Activated naive CD4-positive, alpha-beta T cell treated with anti-CD3 and anti-CD28 coated beads, Interleukin-2, amount 50 U/mL, for 72 hours (primary cell): ENCODE data around the gene FLT1. TPM values are rescaled to one million over a fixed set of nuclear protein-coding genes. Genes with fewer than 3 reads are reported as not detected.

ENCODE experiments used
- ATAC-seq, 2 donors: fragments of 150-1000 bp; cut with Tn5 transposase; 2 replicates each; pipeline ENCODE4 v1.10.0; 2021; ENCODE audit warnings: mild to moderate bottlenecking in 2 of 2, moderate library complexity in 2 of 2
- DNase-seq, 2 donors: peaks; one replicate each; pipeline ENCODE4 v3.0.0; 2021 to 2022; ENCODE audit warnings: low spot score in 2 of 2
- H3K27ac Mint-ChIP-seq, 2 donors: one replicate each; pipeline ENCODE4 v1.8.0; 2022; ENCODE audit warnings: mild to moderate bottlenecking in 2 of 2, mixed read lengths in 2 of 2
- H3K36me3 Mint-ChIP-seq, 2 donors: one replicate each; pipeline ENCODE4 v1.8.0; 2022; ENCODE audit warnings: mixed read lengths in 2 of 2
- H3K9me3 Mint-ChIP-seq, 2 donors: one replicate each; pipeline ENCODE4 v1.8.0; 2022; ENCODE audit warnings: mixed read lengths in 2 of 2
- total RNA-seq, 2 donors: library from RNA; stranded (reverse); gene quantifications; one replicate each; pipeline ENCODE4 v1.2.3, GENCODE V29; 2022

Gene FLT1
- total RNA-seq, 2 donors from 2014 or later, result 4.0 to 25.5 TPM

DNA sequence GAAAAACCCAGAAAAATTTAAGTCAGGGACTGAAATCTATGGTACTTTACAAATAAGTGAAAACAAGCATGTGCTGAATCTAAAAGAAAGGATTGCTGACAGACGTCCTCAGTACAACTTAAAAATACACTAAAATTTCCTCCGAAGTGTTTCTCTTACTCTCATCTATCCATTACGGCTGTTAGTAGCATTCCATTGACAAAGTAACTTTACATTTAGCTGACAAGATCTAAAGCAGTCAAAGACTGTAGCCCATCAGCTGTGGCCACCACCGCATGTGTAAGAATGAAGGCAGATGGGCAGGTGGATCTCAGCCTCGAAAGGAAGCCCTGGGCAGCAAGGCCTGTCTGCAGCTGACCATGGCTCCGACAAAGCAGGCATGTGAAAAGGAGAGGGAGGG, 59.0 kb downstream of the FLT1 start:
- Mint-ChIP-seq H3K36me3 (no peaks in the 10 kb centered on the region), H3K9me3 (no peaks in the 10 kb centered on the region), H3K27ac (no peak overlapping the region)
- DNase-seq, result no peak
- no peak for ATAC-seq

DNA sequence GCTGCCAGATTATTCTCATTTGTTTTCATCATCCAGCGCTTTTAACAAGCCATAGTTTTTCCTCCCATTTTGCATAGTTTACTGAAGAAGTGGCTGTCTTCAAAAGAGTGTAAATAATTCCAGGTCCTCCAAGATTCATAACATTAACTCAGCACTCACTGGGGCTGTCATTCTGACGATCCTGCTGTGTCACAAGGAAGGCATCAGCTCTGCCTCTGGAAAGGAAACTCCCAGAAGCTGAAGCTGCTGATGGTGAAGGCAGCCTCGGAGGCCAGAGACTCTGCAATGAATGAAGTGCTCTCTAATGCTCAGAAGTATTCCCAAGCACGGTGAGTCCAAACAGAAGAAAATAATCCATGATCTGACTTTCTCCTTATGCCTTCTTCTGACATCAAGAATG, 60.0 kb downstream of the FLT1 start:
- Mint-ChIP-seq H3K9me3 (no peaks in the 10 kb centered on the region), H3K36me3 (peaks cover 0 to 3% of the 10 kb centered on the region in 2 donors), H3K27ac (no peak overlapping the region)
- DNase-seq, result no peak
- no peak for ATAC-seq

DNA sequence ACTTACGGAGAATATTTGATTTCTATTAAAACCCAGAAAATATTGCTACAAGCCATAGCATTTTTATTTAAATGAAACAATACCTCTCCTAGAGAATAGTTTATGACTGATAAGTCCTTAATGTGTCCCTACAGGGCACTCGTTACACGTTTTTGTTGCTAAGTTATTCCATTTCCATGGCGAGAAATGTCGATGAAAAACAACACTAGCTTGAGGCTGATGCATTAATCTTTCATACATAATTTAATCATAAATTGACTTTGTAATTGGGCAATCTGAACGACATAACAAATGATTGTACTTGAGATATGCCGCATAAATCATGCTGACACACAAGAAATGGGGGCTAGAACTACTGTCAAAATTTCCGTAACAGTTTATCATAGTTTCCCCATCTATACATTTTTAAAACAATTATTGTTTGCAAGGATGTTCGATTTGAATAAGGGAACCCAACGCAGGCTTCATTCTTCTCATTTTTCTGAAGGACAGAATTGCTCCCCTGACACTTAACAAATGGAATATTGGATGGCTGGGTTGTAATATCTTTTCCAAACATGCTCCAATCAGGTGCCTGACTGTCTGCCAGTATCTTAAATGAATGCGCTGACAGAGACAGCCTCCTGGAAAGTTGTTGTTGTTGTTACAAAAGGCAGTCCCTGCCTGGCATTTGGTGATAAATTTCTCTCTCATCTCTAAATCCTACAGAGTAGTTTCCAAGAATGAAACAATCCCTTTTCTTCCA, 61.9 kb downstream of the FLT1 start:
- DNase-seq, result no peak
- Mint-ChIP-seq H3K27ac (no peak overlapping the region), H3K9me3 (no peaks in the 10 kb centered on the region), H3K36me3 (peaks cover 0 to 9% of the 10 kb centered on the region in 2 donors)
- ATAC-seq, result no peak

DNA sequence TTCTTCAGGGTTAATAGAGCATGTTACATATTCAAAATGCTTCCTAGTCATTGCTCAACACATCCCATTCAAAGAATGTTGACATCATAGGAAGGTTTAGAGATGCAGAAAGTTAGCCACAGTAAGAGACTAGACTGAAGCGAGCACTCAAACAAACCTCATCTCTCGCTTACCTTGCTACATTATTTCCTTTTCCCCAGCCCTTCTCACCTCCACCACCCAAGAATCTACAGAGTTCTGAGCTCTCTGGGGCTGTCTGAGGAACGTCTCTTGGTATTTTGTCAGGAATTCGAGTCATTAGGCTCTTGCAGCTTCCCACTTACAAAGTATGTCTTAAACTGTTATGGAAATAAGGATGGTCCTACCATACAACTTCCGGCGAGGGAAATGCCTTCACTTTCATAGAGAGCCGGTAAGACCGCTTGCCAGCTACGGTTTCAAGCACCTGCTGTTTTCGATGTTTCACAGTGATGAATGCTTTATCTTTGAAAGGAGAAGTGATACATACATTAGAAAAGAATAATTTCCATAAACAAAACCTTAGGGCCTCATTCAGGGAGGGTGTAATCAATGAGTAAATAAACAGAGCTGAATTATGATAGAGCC, 65.1 kb downstream of the FLT1 start:
- H3K9me3 Mint-ChIP-seq, result peaks cover 0 to 3% of the 10 kb centered on the region in 2 donors
- H3K27ac Mint-ChIP-seq, result peak overlapping the region in 1 of 2 donors; percentile 14
- DNase-seq (no peak), ATAC-seq (no peak)
- H3K36me3 Mint-ChIP-seq, result peaks cover 13 to 18% of the 10 kb centered on the region in 2 donors

DNA sequence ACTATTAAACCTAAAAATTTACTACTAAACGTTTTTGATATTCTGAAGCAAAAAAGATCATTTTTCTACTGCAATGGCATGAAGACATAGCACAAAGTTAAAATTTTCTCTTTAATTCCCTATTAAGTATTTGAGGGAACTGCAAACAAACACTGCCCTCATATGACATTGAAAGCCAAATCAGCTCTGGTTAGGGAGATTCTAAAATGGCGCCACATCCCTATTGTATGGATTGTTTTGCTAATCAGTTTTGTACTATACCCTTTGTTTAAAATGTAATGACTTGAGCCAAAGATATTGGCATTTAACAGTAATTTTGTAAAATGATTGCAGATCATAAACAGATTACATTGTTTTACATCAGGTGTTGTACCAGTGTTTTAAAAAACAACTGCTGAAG, 65.8 kb downstream of the FLT1 start:
- H3K36me3 Mint-ChIP-seq, result peaks cover 13 to 18% of the 10 kb centered on the region in 2 donors
- ATAC-seq (no peak), DNase-seq (no peak)
- H3K27ac Mint-ChIP-seq, result no peak overlapping the region
- peaks cover 0 to 3% of the 10 kb centered on the region in 2 donors for H3K9me3 Mint-ChIP-seq

DNA sequence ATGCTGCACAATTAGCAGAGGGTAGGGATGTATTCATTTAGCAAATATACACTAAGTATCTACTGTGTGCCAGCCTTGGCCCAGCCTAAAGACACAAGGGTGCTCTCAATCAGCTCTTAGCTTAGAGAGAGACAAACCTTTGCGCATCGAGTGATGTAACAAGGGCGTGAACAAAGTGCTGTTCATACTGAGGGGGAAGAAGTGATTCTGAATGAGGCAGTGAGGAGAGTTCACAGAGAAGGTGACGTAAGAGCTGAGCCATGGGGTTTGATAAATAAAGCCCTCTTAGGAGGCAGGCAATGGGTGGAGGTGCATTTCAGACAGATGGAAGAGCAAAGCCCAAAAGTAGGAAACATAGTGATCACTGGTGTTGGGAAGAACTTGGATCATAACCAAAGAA, 68.5 kb downstream of the FLT1 start:
- peaks cover 13 to 37% of the 10 kb centered on the region in 2 donors for H3K36me3 Mint-ChIP-seq
- DNase-seq, result no peak
- no peak for ATAC-seq

DNA sequence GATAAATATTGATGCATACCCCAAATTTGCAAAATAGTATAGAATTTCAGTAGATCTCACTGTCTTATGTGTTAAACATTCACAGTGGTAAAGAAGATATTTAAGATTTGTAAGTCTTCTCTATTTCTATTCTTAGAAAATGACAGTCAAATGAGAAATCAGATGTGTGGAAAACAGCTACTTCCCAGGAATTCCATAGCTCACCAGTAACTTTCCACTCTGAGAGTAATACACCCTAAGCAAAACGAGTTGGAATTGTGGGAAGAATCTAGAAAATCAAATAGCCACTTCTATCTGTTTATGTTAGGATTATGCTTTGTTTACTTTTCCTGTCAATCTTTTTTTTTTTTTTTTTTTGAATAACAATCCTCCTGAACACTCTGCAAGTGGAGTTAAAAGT, 69.1 kb downstream of the FLT1 start:
- H3K36me3 Mint-ChIP-seq, result peaks cover 13 to 37% of the 10 kb centered on the region in 2 donors
- DNase-seq, result no peak
- no peak for ATAC-seq
- peaks cover 0 to 3% of the 10 kb centered on the region in 2 donors for H3K9me3 Mint-ChIP-seq
- no peak overlapping the region for H3K27ac Mint-ChIP-seq

More for the DNA sequence above, 68.5 kb downstream of the FLT1 start:
- Mint-ChIP-seq H3K27ac (no peak overlapping the region), H3K9me3 (peaks cover 0 to 3% of the 10 kb centered on the region in 2 donors)

DNA sequence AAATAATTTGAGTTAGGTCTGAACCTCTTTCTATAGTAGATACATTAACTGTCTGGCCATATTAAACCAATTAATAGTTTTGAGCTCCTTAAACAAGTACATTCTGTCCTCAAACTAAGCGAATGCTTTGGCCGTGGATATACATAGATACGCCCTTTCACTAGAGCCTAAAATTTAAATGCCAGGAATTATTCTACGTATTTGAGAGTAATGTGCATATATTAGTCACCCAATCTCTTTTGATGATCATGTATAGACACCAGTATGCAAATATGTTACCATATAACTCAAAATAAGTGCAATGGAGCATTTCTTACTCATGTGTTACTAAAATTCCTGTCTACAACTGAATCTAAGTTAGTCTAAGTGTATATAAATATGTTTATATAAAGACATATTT, 70.4 kb downstream of the FLT1 start:
- H3K9me3 Mint-ChIP-seq, result peaks cover 0 to 3% of the 10 kb centered on the region in 2 donors
- ATAC-seq (no peak), DNase-seq (no peak)
- H3K27ac Mint-ChIP-seq, result no peak overlapping the region
- peaks cover 13 to 30% of the 10 kb centered on the region in 2 donors for H3K36me3 Mint-ChIP-seq

DNA sequence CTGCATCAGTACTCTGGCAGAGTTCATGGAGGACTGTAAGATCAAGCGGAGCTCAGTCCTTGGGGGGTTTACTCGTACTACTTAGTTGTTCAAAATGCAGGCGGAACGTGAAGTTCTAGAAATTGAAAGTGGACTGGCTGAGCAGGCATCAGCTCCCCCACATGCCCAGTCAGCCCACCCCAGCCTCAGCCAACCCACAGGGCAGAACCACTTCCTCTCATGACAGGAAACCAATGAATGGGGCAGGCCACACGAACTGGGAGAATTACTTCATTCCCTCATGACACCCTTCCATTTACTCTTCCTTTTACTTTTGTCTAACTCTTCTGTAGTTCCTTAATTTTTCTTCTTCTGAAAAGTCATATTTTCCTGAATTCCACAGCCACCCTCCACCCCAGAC, 71.9 kb downstream of the FLT1 start:
- DNase-seq (no peak), ATAC-seq (peak in 1 of 2 donors; percentile 60)
- H3K36me3 Mint-ChIP-seq, result peaks cover 13 to 28% of the 10 kb centered on the region in 2 donors
- H3K9me3 Mint-ChIP-seq, result peaks cover 0 to 3% of the 10 kb centered on the region in 2 donors
- H3K27ac Mint-ChIP-seq, result peak overlapping the region in 1 of 2 donors; percentile 78

DNA sequence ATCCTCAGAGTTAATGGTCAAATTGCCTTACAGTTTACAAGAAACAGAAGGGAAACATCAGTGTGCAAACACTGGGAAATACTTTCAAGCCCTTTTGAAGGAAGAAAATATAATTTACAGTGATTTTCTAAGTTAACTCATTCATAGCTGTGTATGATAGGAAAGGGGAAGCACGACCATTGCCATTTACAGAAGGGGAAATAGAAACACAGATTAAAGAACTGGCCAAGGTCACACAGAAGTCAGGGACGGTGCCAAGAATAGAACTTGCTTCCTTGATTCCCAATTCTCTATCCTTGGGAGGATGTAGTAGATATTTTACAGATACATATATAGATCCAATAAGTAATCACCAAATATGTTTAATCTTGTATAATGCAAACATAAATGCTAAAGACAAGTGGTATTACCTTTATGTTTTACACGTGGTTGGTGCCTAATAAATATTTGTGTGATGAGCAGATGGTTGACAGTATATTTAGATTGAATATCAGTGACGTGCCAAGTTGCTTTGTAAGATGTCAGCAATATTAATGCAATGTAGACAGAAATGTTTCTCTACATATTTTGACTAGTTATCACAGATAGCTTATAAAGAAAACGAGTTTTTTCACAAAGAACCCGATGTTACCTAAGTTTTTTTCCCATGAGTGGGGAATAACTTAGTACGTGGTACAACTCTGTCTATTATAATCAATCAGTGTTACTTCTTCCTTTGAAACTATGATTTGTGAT, 73.1 kb downstream of the FLT1 start:
- H3K9me3 Mint-ChIP-seq, result peaks cover 0 to 3% of the 10 kb centered on the region in 2 donors
- DNase-seq (no peak), ATAC-seq (no peak)
- H3K36me3 Mint-ChIP-seq, result peaks cover 7 to 19% of the 10 kb centered on the region in 2 donors
- H3K27ac Mint-ChIP-seq, result no peak overlapping the region

DNA sequence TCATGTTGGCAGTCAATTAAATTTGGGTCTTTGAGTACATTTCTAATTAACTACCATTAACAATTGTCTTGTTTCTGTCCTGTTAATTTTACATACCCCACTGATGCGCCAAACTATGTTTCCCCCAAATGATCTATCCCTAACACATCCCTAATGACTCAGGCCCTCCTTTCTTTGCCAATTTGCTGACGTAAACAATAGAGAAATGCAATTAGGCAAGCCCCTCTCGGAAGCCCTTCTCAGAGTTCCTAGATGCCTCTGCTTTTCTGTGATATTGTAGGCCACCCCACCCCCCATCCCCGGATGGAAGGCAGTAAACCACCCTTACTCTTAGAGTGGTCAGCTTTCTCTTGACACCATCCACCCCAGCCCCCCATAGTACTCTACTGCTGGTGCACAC, 74.2 kb downstream of the FLT1 start:
- ATAC-seq, result no peak
- Mint-ChIP-seq H3K9me3 (no peaks in the 10 kb centered on the region), H3K27ac (no peak overlapping the region), H3K36me3 (peaks cover 0 to 19% of the 10 kb centered on the region in 2 donors)
- no peak for DNase-seq

DNA sequence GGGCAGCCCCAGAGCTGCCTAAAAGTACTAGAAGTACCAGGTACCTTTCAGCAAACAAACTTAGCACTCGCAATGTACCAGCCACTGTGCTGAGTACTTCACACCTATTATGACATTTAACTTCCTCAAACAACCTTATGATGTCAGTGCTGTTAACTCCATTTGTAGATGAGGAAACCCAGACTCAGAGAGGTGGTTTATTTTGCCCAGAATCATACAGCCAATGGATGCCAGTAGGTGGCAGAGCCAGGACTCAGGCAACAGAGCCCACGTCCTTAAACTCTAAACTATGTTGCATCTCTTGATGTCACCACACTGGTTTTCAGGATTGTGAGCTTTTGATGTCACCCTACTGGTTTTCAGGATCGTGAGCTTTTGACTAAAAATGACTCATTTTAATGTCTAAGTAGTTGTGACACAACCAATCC, 78.9 kb downstream of the FLT1 start:
- Mint-ChIP-seq H3K36me3 (peaks cover 0 to 4% of the 10 kb centered on the region in 2 donors), H3K27ac (no peak overlapping the region), H3K9me3 (no peaks in the 10 kb centered on the region)
- peak; percentile 18 to 52 for ATAC-seq
- DNase-seq, result no peak

DNA sequence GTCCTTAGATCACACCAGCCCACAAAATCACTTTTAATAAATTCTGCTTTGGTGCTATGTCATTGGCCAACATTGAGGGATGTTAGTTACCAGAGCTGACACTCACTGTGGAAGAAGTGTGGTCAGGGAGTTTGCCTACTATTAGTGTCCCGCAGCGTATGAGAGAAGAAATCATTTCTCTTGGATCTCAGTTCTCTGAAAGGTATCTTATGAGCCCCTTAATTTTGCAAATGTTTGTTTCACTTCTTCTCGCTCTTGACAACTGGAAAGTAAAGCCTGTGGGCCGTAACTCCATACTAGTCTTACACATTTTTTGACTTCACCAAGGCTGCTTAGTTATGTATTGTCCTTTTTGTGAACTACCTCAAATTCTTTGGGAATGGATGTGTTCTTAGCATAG, 80.9 kb downstream of the FLT1 start:
- Mint-ChIP-seq H3K27ac (no peak overlapping the region), H3K36me3 (peaks cover 0 to 4% of the 10 kb centered on the region in 2 donors), H3K9me3 (peaks cover 0 to 5% of the 10 kb centered on the region in 2 donors)
- ATAC-seq, result no peak
- no peak for DNase-seq

DNA sequence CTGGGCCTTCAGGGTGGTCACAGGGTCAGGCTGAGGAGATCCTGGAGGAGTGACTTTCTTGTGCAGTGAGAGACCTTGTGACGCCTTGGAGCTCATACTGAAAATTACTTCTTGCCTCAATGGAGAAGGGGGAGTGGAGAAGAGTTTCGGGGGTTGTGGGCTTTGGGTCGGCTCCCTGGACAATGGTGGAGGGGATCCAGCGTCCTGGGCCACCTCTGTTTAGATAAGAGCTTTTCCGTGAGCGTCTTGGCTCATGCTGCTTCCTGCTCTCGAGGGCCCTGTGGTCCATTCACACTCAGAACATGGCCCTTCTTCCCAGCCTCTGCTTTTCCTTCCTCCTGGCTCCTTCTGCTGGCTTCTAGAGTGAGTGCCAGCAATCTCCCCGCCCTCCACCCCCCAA, 81.9 kb downstream of the FLT1 start:
- no peak for ATAC-seq
- H3K36me3 Mint-ChIP-seq, result peaks cover 0 to 4% of the 10 kb centered on the region in 2 donors
- H3K27ac Mint-ChIP-seq, result no peak overlapping the region
- DNase-seq, result no peak
- H3K9me3 Mint-ChIP-seq, result peaks cover 0 to 5% of the 10 kb centered on the region in 2 donors

DNA sequence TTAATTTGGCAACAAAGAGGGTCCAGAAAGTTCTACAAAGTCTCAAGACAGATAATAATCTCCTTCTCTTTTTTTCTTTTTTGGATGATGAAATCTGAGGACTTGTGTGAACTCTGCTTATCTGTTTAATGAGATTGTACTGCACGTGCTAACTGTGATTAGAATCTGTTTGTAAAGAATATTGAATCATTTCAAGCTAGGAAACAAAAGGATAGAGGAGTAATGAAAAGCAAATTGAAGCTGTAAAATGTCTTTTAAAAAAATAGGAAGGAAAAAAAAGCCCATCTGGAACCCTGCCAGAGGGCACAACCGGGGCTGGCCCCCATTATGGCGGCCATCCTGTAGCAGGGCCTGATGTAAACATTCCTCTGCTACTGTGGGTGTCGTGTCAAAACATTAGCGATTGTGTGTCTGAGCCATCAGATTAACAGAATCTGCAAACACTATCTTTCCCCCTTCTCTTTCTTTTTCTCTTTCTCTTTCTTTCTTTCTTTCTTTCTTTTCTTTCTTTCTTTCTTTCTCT, 83.0 kb downstream of the FLT1 start:
- Mint-ChIP-seq H3K27ac (peak overlapping the region in 1 of 2 donors; percentile 56), H3K9me3 (peaks cover 0 to 5% of the 10 kb centered on the region in 2 donors), H3K36me3 (peaks cover 0 to 4% of the 10 kb centered on the region in 2 donors)
- DNase-seq (no peak), ATAC-seq (no peak)

DNA sequence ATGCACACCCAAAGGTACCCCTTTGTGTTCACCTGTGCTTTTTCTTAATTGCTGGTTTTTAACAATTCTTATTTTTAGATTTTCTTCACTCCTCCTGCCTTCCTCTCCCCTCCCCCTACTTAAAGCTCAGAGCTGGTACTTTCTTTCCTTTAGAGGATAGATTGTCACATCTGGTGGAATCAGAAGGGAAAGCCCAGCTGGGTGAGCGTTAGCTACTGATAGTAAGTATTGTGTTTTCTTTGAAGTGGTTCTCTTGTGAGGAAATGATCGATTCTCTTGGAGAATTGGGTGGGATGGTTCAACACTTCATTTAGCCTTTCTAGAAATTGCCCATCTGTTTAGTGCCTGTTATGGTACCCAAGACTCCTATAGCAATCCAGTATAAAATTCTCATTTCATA, 84.8 kb downstream of the FLT1 start:
- Mint-ChIP-seq H3K9me3 (peaks cover 0 to 5% of the 10 kb centered on the region in 2 donors), H3K27ac (no peak overlapping the region), H3K36me3 (peaks cover 0 to 11% of the 10 kb centered on the region in 2 donors)
- DNase-seq, result no peak
- no peak for ATAC-seq

DNA sequence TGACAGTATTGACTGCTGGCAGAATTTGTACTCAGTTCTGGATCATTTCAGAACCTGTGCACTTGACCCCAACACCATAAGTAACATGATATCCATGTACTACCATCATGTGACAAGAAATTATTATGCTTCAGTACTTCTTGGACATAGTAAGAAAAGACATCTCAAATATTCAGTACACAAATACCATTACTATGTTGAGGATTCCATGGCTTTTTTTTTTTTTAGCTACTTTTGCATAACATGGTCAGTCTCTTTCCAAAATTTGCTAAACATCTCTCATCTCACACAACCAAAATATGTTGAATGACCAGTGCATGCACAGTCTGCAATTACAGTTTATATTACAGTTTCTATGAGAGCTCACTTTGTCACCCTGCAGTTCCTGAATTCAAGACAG, 85.3 kb downstream of the FLT1 start:
- Mint-ChIP-seq H3K36me3 (peaks cover 0 to 11% of the 10 kb centered on the region in 2 donors), H3K9me3 (peaks cover 0 to 5% of the 10 kb centered on the region in 2 donors), H3K27ac (no peak overlapping the region)
- no peak for DNase-seq
- ATAC-seq, result no peak
